Neuronal stem cell (in vitro differentiated cells): ENCODE measurements around the gene FAM120B.

Source experiments
- DNase-seq: peaks from one replicate; pipeline ENCODE4 v3.0.0-alpha.2; 2013; ENCODE audit warnings: low spot score
- H2AFZ ChIP-seq: one replicate; pipeline ENCODE4 v1.6.1; 2013; ENCODE audit warnings: mild to moderate bottlenecking, low read length, inconsistent platforms
- H2AK5ac ChIP-seq: 2 replicates; pipeline ENCODE4 v1.6.1; 2013; ENCODE audit warnings: low read depth, mild to moderate bottlenecking, inconsistent platforms, low read length, moderate library complexity, mixed read lengths
- H2BK120ac ChIP-seq: 2 replicates; pipeline ENCODE4 v1.6.1; 2013; ENCODE audit warnings: low read depth, mild to moderate bottlenecking, inconsistent platforms, low read length, moderate library complexity, mixed read lengths
- H2BK12ac ChIP-seq: one replicate; pipeline ENCODE4 v1.6.1; 2013; ENCODE audit warnings: low read length, inconsistent platforms
- H2BK15ac ChIP-seq: 2 replicates; pipeline ENCODE4 v1.6.1; 2013; ENCODE audit warnings: mild to moderate bottlenecking, low read length, inconsistent platforms, mixed read lengths
- H2BK5ac ChIP-seq: one replicate; pipeline ENCODE4 v1.6.1; 2013; ENCODE audit warnings: inconsistent platforms, mild to moderate bottlenecking, low read length, moderate library complexity
- H3K14ac ChIP-seq: one replicate; pipeline ENCODE4 v1.6.1; 2013; ENCODE audit warnings: low read length, inconsistent platforms
- H3K18ac ChIP-seq: 2 replicates; pipeline ENCODE4 v1.6.1; 2013; ENCODE audit warnings: low read length, inconsistent platforms
- H3K23ac ChIP-seq: 2 replicates; pipeline ENCODE4 v1.6.1; 2013; ENCODE audit warnings: low read depth, mild to moderate bottlenecking, mixed read lengths, low read length, inconsistent platforms; ENCODE audit not compliant: poor library complexity
- H3K27ac ChIP-seq: replicated peaks from 3 replicates; pipeline ENCODE4 v1.5.1; 2013; ENCODE audit warnings: low read length, inconsistent platforms
- H3K27me3 ChIP-seq, 3 experiments: 2 replicates each; pipeline ENCODE4 v1.6.1; 2013; ENCODE audit warnings: low read length in 3 of 3, mild to moderate bottlenecking in 2 of 3, inconsistent platforms in 1 of 3, low read depth in 1 of 3, mixed read lengths in 1 of 3, moderate library complexity in 1 of 3; ENCODE audit not compliant: control insufficient read depth in 3 of 3, insufficient read depth in 3 of 3
- H3K36me3 ChIP-seq, 2 donors: replicated peaks in 1 of 2; 2 replicates each; pipeline ENCODE4 v1.6.1; 2013; ENCODE audit warnings: low read length in 2 of 2; ENCODE audit not compliant: control insufficient read depth in 2 of 2, insufficient read depth in 2 of 2
- H3K4ac ChIP-seq: 2 replicates; pipeline ENCODE4 v1.6.1; 2013; ENCODE audit warnings: inconsistent platforms, mild to moderate bottlenecking, low read length, moderate library complexity
- H3K4me1 ChIP-seq, 2 donors: 1 replicate in 1 of 2; 2 replicates in 1 of 2; pipeline ENCODE4 v1.6.1; 2013; ENCODE audit warnings: low read length in 2 of 2, low read depth in 1 of 2; ENCODE audit not compliant: control insufficient read depth in 2 of 2, insufficient read depth in 1 of 2
- H3K4me2 ChIP-seq: one replicate; pipeline ENCODE4 v1.6.1; 2013; ENCODE audit warnings: mild to moderate bottlenecking, low read length, inconsistent platforms; ENCODE audit not compliant: insufficient read depth, poor library complexity, severe bottlenecking
- H3K4me3 ChIP-seq, 2 donors: 2 replicates each; pipeline ENCODE4 v1.5.1; 2013; ENCODE audit warnings: low read length in 2 of 2, mild to moderate bottlenecking in 2 of 2, inconsistent platforms in 1 of 2, moderate library complexity in 1 of 2
- H3K79me1 ChIP-seq: one replicate; pipeline ENCODE4 v1.6.1; 2013; ENCODE audit warnings: low read depth, mild to moderate bottlenecking, inconsistent platforms, low read length, moderate library complexity
- H3K9ac ChIP-seq: one replicate; pipeline ENCODE4 v1.6.1; 2013; ENCODE audit warnings: mild to moderate bottlenecking, low read depth, low read length, inconsistent platforms; ENCODE audit not compliant: poor library complexity
- H3K9me3 ChIP-seq, 2 donors: replicated peaks in 1 of 2; 2 replicates each; pipeline versions ENCODE3 to v1.6.1; 2013; ENCODE audit warnings: low read length in 2 of 2, mild to moderate bottlenecking in 2 of 2, inconsistent platforms in 1 of 2, low read depth in 1 of 2, mixed read lengths in 1 of 2, moderate library complexity in 1 of 2; ENCODE audit not compliant: control insufficient read depth in 2 of 2, insufficient read depth in 1 of 2
- H4K8ac ChIP-seq: one replicate; pipeline ENCODE4 v1.6.1; 2013; ENCODE audit warnings: low read depth, mild to moderate bottlenecking, inconsistent platforms, low read length, moderate library complexity
- H4K91ac ChIP-seq: one replicate; pipeline ENCODE4 v1.6.1; 2013; ENCODE audit warnings: low read length, low read depth, mild to moderate bottlenecking, inconsistent platforms; ENCODE audit not compliant: poor library complexity
- WGBS, 2 donors: extraction: QIAGEN DNeasy Blood & Tissue Kit; methylation state at CpG; one replicate each; pipeline ENCODE4 v1.1.7; 2013; ENCODE audit warnings: missing lambda C conversion rate in 2 of 2, mixed read lengths in 1 of 2; ENCODE audit not compliant: insufficient read length in 2 of 2, insufficient replicate concordance in 1 of 2; ENCODE audit errors: extremely low coverage in 2 of 2; 5-methylcytosine and 5-hydroxymethylcytosine counted together

Gene FAM120B

DNA sequence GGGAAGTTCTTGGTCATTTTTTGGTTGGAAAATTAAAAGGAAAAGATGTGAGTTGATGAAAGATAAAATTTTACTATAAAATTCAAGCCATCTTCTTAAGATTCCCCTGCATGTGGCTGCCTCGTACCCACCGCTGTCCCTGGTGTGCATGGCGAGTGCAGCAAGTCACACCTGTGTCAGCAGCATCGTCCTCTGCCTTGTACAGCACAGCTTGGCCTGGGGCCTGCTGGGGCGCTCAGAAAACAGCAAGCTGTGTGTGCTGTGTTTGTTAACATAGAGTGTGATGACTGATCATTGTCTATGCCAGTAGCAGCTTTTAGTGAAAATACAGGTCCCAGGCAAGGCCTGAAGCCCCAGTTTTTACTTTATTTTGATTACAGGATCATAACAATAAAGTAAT is 56.7 kb downstream of the FAM120B start:
- no CpG with 5 or more reads among the region's 5 CpGs for WGBS, 2 donors
- H2BK120ac ChIP-seq: no peak overlapping the region
- H4K8ac ChIP-seq: no peak overlapping the region
- H2AK5ac ChIP-seq: no peak overlapping the region
- no peak overlapping the region for H2BK5ac ChIP-seq
- H3K23ac ChIP-seq: no peak overlapping the region
- H2BK12ac ChIP-seq: no peak overlapping the region
- H3K14ac ChIP-seq: no peak overlapping the region
- H3K36me3 ChIP-seq: peaks cover 12 to 93% of the 10 kb centered on the region in 2 donors
- no peaks in the 10 kb centered on the region for H3K27me3 ChIP-seq
- no peaks in the 10 kb centered on the region for H3K9me3 ChIP-seq
- no peak overlapping the region for H2AFZ ChIP-seq
- H3K4me3 ChIP-seq: no peak overlapping the region
- no peaks in the 10 kb centered on the region for H3K79me1 ChIP-seq
- peak overlapping the region; percentile 61 for H3K18ac ChIP-seq
- no peak overlapping the region for H3K4ac ChIP-seq
- H3K27ac ChIP-seq: no peak overlapping the region
- no peak overlapping the region for H3K4me2 ChIP-seq
- H3K4me1 ChIP-seq: no peaks in the 10 kb centered on the region
- no peak overlapping the region for H3K9ac ChIP-seq
- H4K91ac ChIP-seq: no peak overlapping the region
- H2BK15ac ChIP-seq: no peak overlapping the region
- DNase-seq: no peak

DNA sequence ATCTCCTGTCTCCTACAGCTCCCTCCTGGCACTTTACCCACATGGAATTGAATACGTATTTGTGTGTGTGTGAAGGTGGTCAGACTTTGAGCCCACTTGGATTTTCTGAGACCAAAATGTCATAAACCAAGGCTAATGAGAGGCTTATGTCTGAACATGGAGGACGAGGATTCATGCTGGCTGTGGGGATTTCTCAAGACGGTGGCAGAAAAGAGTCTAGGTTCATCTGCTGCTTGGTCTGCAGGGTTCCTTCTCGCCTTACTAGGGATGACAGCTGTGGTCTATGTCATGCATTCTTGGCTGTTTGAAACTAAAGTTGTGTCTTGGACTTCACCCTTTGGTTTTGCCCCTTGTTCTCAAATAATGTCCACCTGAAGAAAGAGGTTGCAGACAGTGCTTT is 58.6 kb downstream of the FAM120B start:
- H3K4me2 ChIP-seq: no peak overlapping the region
- H3K9me3 ChIP-seq: no peaks in the 10 kb centered on the region
- no peak overlapping the region for H2BK12ac ChIP-seq
- H3K27ac ChIP-seq: no peak overlapping the region
- no peak overlapping the region for H4K91ac ChIP-seq
- H2BK15ac ChIP-seq: no peak overlapping the region
- WGBS, 2 donors: no CpG with 5 or more reads among the region's 4 CpGs
- H3K79me1 ChIP-seq: no peaks in the 10 kb centered on the region
- H4K8ac ChIP-seq: no peak overlapping the region
- no peak overlapping the region for H3K4me3 ChIP-seq
- H3K27me3 ChIP-seq: no peaks in the 10 kb centered on the region
- no peak overlapping the region for H2BK120ac ChIP-seq
- no peak overlapping the region for H3K9ac ChIP-seq
- no peak overlapping the region for H3K23ac ChIP-seq
- H3K4me1 ChIP-seq: no peaks in the 10 kb centered on the region
- no peak overlapping the region for H3K18ac ChIP-seq
- H2BK5ac ChIP-seq: no peak overlapping the region
- H3K36me3 ChIP-seq: peaks cover 8 to 89% of the 10 kb centered on the region in 2 donors
- H3K14ac ChIP-seq: no peak overlapping the region
- no peak overlapping the region for H3K4ac ChIP-seq
- H2AK5ac ChIP-seq: no peak overlapping the region
- DNase-seq: no peak
- H2AFZ ChIP-seq: no peak overlapping the region

DNA sequence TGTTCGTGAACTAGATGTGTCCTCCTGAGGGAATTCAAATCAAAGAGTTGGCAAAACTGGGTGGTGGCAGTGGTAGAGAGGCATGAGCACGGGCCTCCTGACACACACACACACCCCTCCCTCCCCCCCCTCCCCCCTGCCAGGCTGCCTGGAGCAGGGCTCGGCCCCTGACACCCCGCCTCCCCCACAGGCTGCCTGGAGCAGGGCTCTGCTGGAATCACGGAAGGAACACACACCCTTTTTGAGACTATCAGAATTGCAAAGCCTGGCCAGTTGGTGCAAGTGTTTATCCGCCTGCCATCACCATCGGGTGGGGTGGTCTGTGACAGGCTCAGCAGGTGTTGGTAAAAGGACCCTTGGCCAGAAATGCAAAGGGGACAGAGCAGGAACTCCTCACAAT is 59.0 kb downstream of the FAM120B start:
- no peak for DNase-seq
- no peak overlapping the region for H3K9ac ChIP-seq
- H4K91ac ChIP-seq: no peak overlapping the region
- no peak overlapping the region for H4K8ac ChIP-seq
- no peak overlapping the region for H2BK5ac ChIP-seq
- H2AFZ ChIP-seq: no peak overlapping the region
- H3K4me3 ChIP-seq: no peak overlapping the region
- H3K36me3 ChIP-seq: peaks cover 10 to 89% of the 10 kb centered on the region in 2 donors
- H3K4ac ChIP-seq: no peak overlapping the region
- H3K4me1 ChIP-seq: no peaks in the 10 kb centered on the region
- no peak overlapping the region for H3K23ac ChIP-seq
- no peak overlapping the region for H2AK5ac ChIP-seq
- no peak overlapping the region for H2BK12ac ChIP-seq
- H2BK120ac ChIP-seq: no peak overlapping the region
- no peak overlapping the region for H3K14ac ChIP-seq
- H3K4me2 ChIP-seq: no peak overlapping the region
- H3K27me3 ChIP-seq: no peaks in the 10 kb centered on the region
- no peak overlapping the region for H3K18ac ChIP-seq
- no peak overlapping the region for H3K27ac ChIP-seq
- no peaks in the 10 kb centered on the region for H3K79me1 ChIP-seq
- H2BK15ac ChIP-seq: no peak overlapping the region
- H3K9me3 ChIP-seq: no peaks in the 10 kb centered on the region
- no CpG with 5 or more reads among the region's 7 CpGs for WGBS, 2 donors

DNA sequence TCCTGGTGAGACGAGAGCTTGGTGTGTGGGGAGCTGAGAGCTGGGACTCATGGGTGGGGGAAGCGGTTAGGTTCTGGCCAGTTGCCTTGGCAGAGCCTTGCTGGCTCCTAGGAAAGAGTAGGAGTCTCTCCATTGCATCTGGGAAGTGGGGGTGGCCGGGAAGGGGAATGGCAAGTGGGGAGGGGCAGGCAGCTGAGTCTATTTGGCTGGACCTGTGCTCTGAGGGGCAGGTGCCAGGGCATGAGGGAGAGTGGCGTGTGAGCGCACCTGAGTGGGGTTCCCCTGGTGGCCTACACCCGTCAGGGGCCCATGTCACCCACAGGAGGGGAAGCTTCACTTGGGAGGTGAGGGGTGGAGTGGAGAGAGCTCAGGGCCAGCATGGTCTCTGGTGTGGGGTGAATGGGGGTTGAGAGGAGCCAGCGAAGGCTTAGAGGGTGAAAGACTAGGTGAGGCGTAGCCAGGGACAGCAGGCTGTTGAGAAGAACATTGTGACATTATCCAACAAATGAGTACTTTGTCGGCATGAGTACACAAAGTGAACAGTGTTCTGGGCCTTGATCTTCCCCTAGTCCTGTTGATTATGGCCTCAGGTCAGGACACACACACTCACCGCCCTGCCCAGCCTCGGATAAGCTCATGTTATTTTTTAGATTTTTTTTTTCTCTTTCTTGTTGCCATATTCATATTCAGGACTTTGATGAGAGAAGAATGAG is 59.8 kb downstream of the FAM120B start:
- H4K91ac ChIP-seq: no peak overlapping the region
- no peak for DNase-seq
- no peak overlapping the region for H2BK5ac ChIP-seq
- H4K8ac ChIP-seq: no peak overlapping the region
- no peaks in the 10 kb centered on the region for H3K9me3 ChIP-seq
- H2BK12ac ChIP-seq: no peak overlapping the region
- no peak overlapping the region for H2AFZ ChIP-seq
- H2AK5ac ChIP-seq: no peak overlapping the region
- H3K23ac ChIP-seq: no peak overlapping the region
- H3K4ac ChIP-seq: no peak overlapping the region
- H3K27ac ChIP-seq: no peak overlapping the region
- H3K4me1 ChIP-seq: no peaks in the 10 kb centered on the region
- H3K9ac ChIP-seq: no peak overlapping the region
- H3K14ac ChIP-seq: no peak overlapping the region
- H3K79me1 ChIP-seq: no peaks in the 10 kb centered on the region
- no CpG with 5 or more reads among the region's 11 CpGs for WGBS, 2 donors
- no peak overlapping the region for H3K4me2 ChIP-seq
- H3K27me3 ChIP-seq: no peaks in the 10 kb centered on the region
- H3K4me3 ChIP-seq: no peak overlapping the region
- peaks cover 8 to 88% of the 10 kb centered on the region in 2 donors for H3K36me3 ChIP-seq
- H3K18ac ChIP-seq: no peak overlapping the region
- H2BK15ac ChIP-seq: no peak overlapping the region
- no peak overlapping the region for H2BK120ac ChIP-seq
